Osteocyte (in vitro differentiated cells): ENCODE measurements around the gene ZNF438. TPM values are rescaled to one million over a fixed set of nuclear protein-coding genes. Genes with fewer than 3 reads are reported as not detected.

Experiments
- DNase-seq: peaks from one replicate; pipeline ENCODE4 v3.0.0; 2021; ENCODE audit warnings: mixed read lengths; ENCODE audit not compliant: unreplicated experiment; ENCODE audit errors: extremely low spot score
- H3K27ac Mint-ChIP-seq: one replicate; pipeline ENCODE4 v1.8.0; 2021; ENCODE audit warnings: mild to moderate bottlenecking, mixed read lengths; ENCODE audit not compliant: unreplicated experiment
- H3K27me3 Mint-ChIP-seq: one replicate; pipeline ENCODE4 v1.8.0; 2021; ENCODE audit warnings: mixed read lengths; ENCODE audit not compliant: unreplicated experiment
- H3K36me3 Mint-ChIP-seq: one replicate; pipeline ENCODE4 v1.8.0; 2021; ENCODE audit warnings: mixed read lengths; ENCODE audit not compliant: unreplicated experiment
- H3K4me1 Mint-ChIP-seq: one replicate; pipeline ENCODE4 v1.8.0; 2021; ENCODE audit warnings: mixed read lengths; ENCODE audit not compliant: unreplicated experiment
- H3K4me3 Mint-ChIP-seq: one replicate; pipeline ENCODE4 v1.8.0; 2021; ENCODE audit warnings: mild to moderate bottlenecking, moderate library complexity, mixed read lengths; ENCODE audit not compliant: unreplicated experiment
- H3K9me3 Mint-ChIP-seq: one replicate; pipeline ENCODE4 v1.8.0; 2021; ENCODE audit warnings: mixed read lengths; ENCODE audit not compliant: unreplicated experiment
- CTCF ChIP-seq: fragments of 200-600 bp; sonication (generic); IDR thresholded peaks from 2 replicates; pipeline ENCODE4 v1.5.0; 2021; ENCODE audit warnings: antibody characterized with exemption, mild to moderate bottlenecking, moderate library complexity
- total RNA-seq: library from RNA; stranded (reverse); gene quantifications from 2 replicates; pipeline ENCODE4 v1.2.1, GENCODE V29; 2021

Gene ZNF438
- total RNA-seq, 1 donor from 2014 or later, result 4.8 TPM

GRCh38 chr10:31070691-31071090 lies 39.0 kb upstream of the ZNF438 start:
- H3K27ac Mint-ChIP-seq, result no peak overlapping the region
- no peaks in the 10 kb centered on the region for H3K36me3 Mint-ChIP-seq
- DNase-seq, result peak; percentile 30

GRCh38 chr10:31070025-31070424 lies 38.4 kb upstream of the ZNF438 start:
- DNase-seq, result peak; percentile 15
- no peak overlapping the region for H3K27ac Mint-ChIP-seq
- peaks cover 19% of the 10 kb centered on the region for H3K4me1 Mint-ChIP-seq
- H3K27me3 Mint-ChIP-seq, result no peaks in the 10 kb centered on the region
- no peak overlapping the region for H3K4me3 Mint-ChIP-seq
- H3K36me3 Mint-ChIP-seq, result no peaks in the 10 kb centered on the region
- no peaks in the 10 kb centered on the region for H3K9me3 Mint-ChIP-seq
- TF ChIP-seq CTCF, result no peak

More at GRCh38 chr10:31070691-31071090, 39.0 kb upstream of the ZNF438 start:
- TF ChIP-seq CTCF, result no peak
- H3K4me1 Mint-ChIP-seq, result peaks cover 24% of the 10 kb centered on the region
- H3K4me3 Mint-ChIP-seq, result no peak overlapping the region
- H3K27me3 Mint-ChIP-seq, result no peaks in the 10 kb centered on the region
- no peaks in the 10 kb centered on the region for H3K9me3 Mint-ChIP-seq

GRCh38 chr10:31069411-31069810 lies 37.7 kb upstream of the ZNF438 start:
- TF ChIP-seq CTCF, result no peak
- H3K4me3 Mint-ChIP-seq, result no peak overlapping the region
- no peaks in the 10 kb centered on the region for H3K27me3 Mint-ChIP-seq
- H3K9me3 Mint-ChIP-seq, result no peaks in the 10 kb centered on the region
- H3K27ac Mint-ChIP-seq, result no peak overlapping the region
- peak; percentile 27 for DNase-seq
- no peaks in the 10 kb centered on the region for H3K36me3 Mint-ChIP-seq
- H3K4me1 Mint-ChIP-seq, result peaks cover 19% of the 10 kb centered on the region

DNA sequence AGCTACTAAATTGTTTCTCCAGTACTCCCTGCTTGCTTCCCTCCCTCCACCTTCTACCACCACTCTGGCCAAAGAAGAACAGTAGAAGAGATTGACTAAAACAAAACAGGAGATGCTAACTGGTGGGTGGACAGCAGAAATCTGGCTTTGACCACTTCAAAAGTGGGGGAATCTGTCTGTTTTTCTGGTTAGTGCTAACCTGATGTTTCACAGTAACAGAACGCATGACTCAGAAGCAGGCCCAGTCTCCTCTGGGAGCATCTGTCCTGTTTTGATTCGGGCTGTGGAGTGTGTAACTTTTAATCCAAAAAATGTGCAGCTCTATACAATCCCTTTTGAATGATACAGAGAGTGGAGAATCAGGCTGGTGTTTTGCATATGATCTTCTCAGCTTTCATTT lies 32.7 kb upstream of the ZNF438 start:
- no peaks in the 10 kb centered on the region for H3K27me3 Mint-ChIP-seq
- no peaks in the 10 kb centered on the region for H3K9me3 Mint-ChIP-seq
- no peak for TF ChIP-seq CTCF

DNA sequence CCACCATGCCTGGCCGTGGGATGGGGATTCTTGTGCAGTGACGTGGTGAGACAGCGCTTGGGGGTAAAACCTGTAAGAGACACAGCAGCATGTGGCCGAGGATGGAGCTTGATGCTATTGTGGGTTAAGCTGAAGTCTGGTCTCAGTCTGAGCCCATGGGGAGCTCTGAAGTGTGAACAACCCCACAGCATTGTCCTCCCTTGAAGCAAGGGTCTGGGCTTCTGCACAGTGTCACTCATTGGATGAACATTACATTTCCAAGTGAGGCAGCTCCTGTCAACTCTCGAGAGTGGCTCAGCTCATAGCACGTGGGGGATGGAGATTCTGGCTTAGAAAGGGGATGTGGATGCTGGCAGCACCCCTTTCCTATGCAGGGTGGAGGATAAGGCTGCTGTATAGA lies 32.2 kb upstream of the ZNF438 start:
- no peaks in the 10 kb centered on the region for H3K36me3 Mint-ChIP-seq
- peak overlapping the region; percentile 92 for H3K27ac Mint-ChIP-seq
- no peak for TF ChIP-seq CTCF
- no peak for DNase-seq
- no peaks in the 10 kb centered on the region for H3K9me3 Mint-ChIP-seq
- no peak overlapping the region for H3K4me3 Mint-ChIP-seq
- H3K4me1 Mint-ChIP-seq, result peaks cover 33% of the 10 kb centered on the region
- H3K27me3 Mint-ChIP-seq, result no peaks in the 10 kb centered on the region

More for the DNA sequence above, 32.7 kb upstream of the ZNF438 start:
- no peak for DNase-seq
- H3K36me3 Mint-ChIP-seq, result no peaks in the 10 kb centered on the region
- H3K27ac Mint-ChIP-seq, result peak overlapping the region; percentile 92
- H3K4me1 Mint-ChIP-seq, result peaks cover 31% of the 10 kb centered on the region
- H3K4me3 Mint-ChIP-seq, result peak overlapping the region; percentile 1
